IMR-90 (cell line): ENCODE measurements around the gene SDCCAG8. TPM values are rescaled to one million over a fixed set of nuclear protein-coding genes. Genes with fewer than 3 reads are reported as not detected.

Source experiments
- ATAC-seq: fragments of 200-7000 bp; cut with Tn5 transposase; 2 replicates; pipeline ENCODE4 v1.9.1; 2020; ENCODE audit warnings: low read depth, mild to moderate bottlenecking, moderate library complexity
- BruUV-seq: library from RNA; stranded (reverse); fragments of 400-500 nt; replicated peaks from 2 replicates; lab custom pipeline; 2021; lab: Mats Ljungman, UMichigan
- CTCF ChIA-PET: fragments of 300-600 bp; formaldehyde crosslinking; extraction: SDS; loops from one replicate; lab custom pipeline; 2021; ENCODE audit warnings: antibody characterized with exemption; lab: Yijun Ruan, JAX
- POLR2A ChIA-PET: fragments of 300-600 bp; sonication (Branson Sonifier 250); formaldehyde crosslinking; loops from one replicate; lab custom pipeline; 2022; ENCODE audit warnings: antibody characterized with exemption; ENCODE audit not compliant: unreplicated experiment; lab: Charles Lee
- DNase-seq: peaks from one replicate; pipeline ENCODE4 v3.0.0; 2013
- H2AFZ ChIP-seq: replicated peaks from 2 replicates; pipeline ENCODE3; 2013; ENCODE audit warnings: low read length, mild to moderate bottlenecking; ENCODE audit not compliant: poor library complexity
- H2AK5ac ChIP-seq: 2 replicates; pipeline ENCODE4 v1.6.1; 2013; ENCODE audit warnings: low read depth, low read length, inconsistent platforms
- H2AK9ac ChIP-seq: replicated peaks from 2 replicates; pipeline ENCODE3; 2013; ENCODE audit warnings: mild to moderate bottlenecking, low read depth, low read length, moderate library complexity; ENCODE audit not compliant: poor library complexity
- H2BK120ac ChIP-seq: 2 replicates; pipeline ENCODE4 v1.6.1; 2013; ENCODE audit warnings: low read depth, low read length, inconsistent platforms
- H2BK15ac ChIP-seq: 3 replicates; pipeline ENCODE4 v1.6.1; 2013; ENCODE audit warnings: low read depth, low read length, inconsistent platforms
- H2BK20ac ChIP-seq: 2 replicates; pipeline ENCODE4 v1.6.1; 2013; ENCODE audit warnings: low read depth, mild to moderate bottlenecking, inconsistent platforms, low read length, moderate library complexity
- H2BK5ac ChIP-seq: 2 replicates; pipeline ENCODE4 v1.6.1; 2013; ENCODE audit warnings: mild to moderate bottlenecking, low read depth, low read length, inconsistent platforms; ENCODE audit not compliant: poor library complexity, severe bottlenecking
- H3K14ac ChIP-seq: replicated peaks from 2 replicates; pipeline ENCODE4 v1.6.1; 2013; ENCODE audit warnings: low read depth, low read length, inconsistent platforms
- H3K18ac ChIP-seq: 2 replicates; pipeline ENCODE4 v1.6.1; 2013; ENCODE audit warnings: low read depth, low read length, control low read depth
- H3K23ac ChIP-seq: 2 replicates; pipeline ENCODE4 v1.6.1; 2013; ENCODE audit warnings: low read depth, low read length, inconsistent platforms
- H3K27ac ChIP-seq: 2 replicates; pipeline ENCODE4 v1.5.1; 2013; ENCODE audit warnings: mild to moderate bottlenecking, control low read depth, low read length; ENCODE audit not compliant: insufficient read depth
- H3K27me3 ChIP-seq: 2 replicates; pipeline ENCODE4 v1.6.1; 2013; ENCODE audit warnings: low read length; ENCODE audit not compliant: control insufficient read depth, insufficient read depth
- H3K36me3 ChIP-seq: 2 replicates; pipeline ENCODE4 v1.6.1; 2013; ENCODE audit warnings: low read length, mixed read lengths; ENCODE audit not compliant: control insufficient read depth, insufficient read depth
- H3K4ac ChIP-seq: 2 replicates; pipeline ENCODE4 v1.6.1; 2013; ENCODE audit warnings: low read depth, low read length, inconsistent platforms
- H3K4me1 ChIP-seq: 2 replicates; pipeline ENCODE4 v1.6.1; 2013; ENCODE audit warnings: low read length, mixed read lengths; ENCODE audit not compliant: control insufficient read depth, insufficient read depth
- H3K4me2 ChIP-seq: 2 replicates; pipeline ENCODE4 v1.6.1; 2013; ENCODE audit warnings: low read depth, mild to moderate bottlenecking, control low read depth, low read length, moderate library complexity
- H3K4me3 ChIP-seq: 2 replicates; pipeline ENCODE4 v1.5.1; 2013; ENCODE audit warnings: low read depth, mild to moderate bottlenecking, control low read depth, low read length, moderate library complexity; ENCODE audit not compliant: insufficient read depth
- H3K56ac ChIP-seq: 2 replicates; pipeline ENCODE4 v1.6.1; 2013; ENCODE audit warnings: low read length, inconsistent platforms; ENCODE audit not compliant: insufficient read depth; ENCODE audit errors: extremely low read depth
- H3K79me1 ChIP-seq, 2 experiments: 2 replicates each; pipeline ENCODE4 v1.6.1; 2013; ENCODE audit warnings: low read length in 2 of 2, inconsistent platforms in 1 of 2, low read depth in 1 of 2
- H3K9ac ChIP-seq: 2 replicates; pipeline ENCODE4 v1.6.1; 2013; ENCODE audit warnings: low read depth, low read length, control low read depth
- H3K9me1 ChIP-seq: 2 replicates; pipeline ENCODE4 v1.6.1; 2013; ENCODE audit warnings: low read length, inconsistent platforms; ENCODE audit not compliant: insufficient read depth
- H3K9me3 ChIP-seq: 2 replicates; pipeline ENCODE4 v1.6.1; 2013; ENCODE audit warnings: low read length; ENCODE audit not compliant: control insufficient read depth, insufficient read depth
- H4K20me1 ChIP-seq: 2 replicates; pipeline ENCODE4 v1.6.1; 2013; ENCODE audit warnings: low read length, inconsistent platforms; ENCODE audit not compliant: insufficient read depth
- H4K5ac ChIP-seq: 2 replicates; pipeline ENCODE4 v1.6.1; 2013; ENCODE audit warnings: mild to moderate bottlenecking, low read depth, low read length, control low read depth
- H4K8ac ChIP-seq, 2 experiments: 2 replicates each; pipeline ENCODE4 v1.6.1; 2013; ENCODE audit warnings: low read depth in 2 of 2, low read length in 2 of 2, control low read depth in 1 of 2, inconsistent platforms in 1 of 2
- H4K91ac ChIP-seq: 2 replicates; pipeline ENCODE4 v1.6.1; 2013; ENCODE audit warnings: low read depth, low read length, inconsistent platforms; ENCODE audit not compliant: insufficient read depth
- CEBPB ChIP-seq: IDR thresholded peaks from 2 replicates; pipeline ENCODE4 v1.6.1; 2012; ENCODE audit warnings: low read depth, low read length, improper control_type of control experiment
- CTCF ChIP-seq: conservative IDR thresholded peaks from 2 replicates; pipeline ENCODE4 v1.5.1; 2012; ENCODE audit warnings: mild to moderate bottlenecking, low read depth, low read length, improper control_type of control experiment
- MAZ ChIP-seq: IDR thresholded peaks from 2 replicates; pipeline ENCODE4 v1.6.1; 2012; ENCODE audit warnings: low read depth, mild to moderate bottlenecking, low read length, improper control_type of control experiment, moderate library complexity, borderline replicate concordance
- MXI1 ChIP-seq: IDR thresholded peaks from 2 replicates; pipeline ENCODE4 v1.6.1; 2012; ENCODE audit warnings: low read depth, mild to moderate bottlenecking, low read length, moderate library complexity, borderline replicate concordance
- NFE2L2 ChIP-seq: fragments of 150-350 bp; IDR thresholded peaks from 2 replicates; pipeline ENCODE4 v1.6.1; 2016; ENCODE audit warnings: low read depth, mild to moderate bottlenecking, low read length
- POLR2A ChIP-seq: IDR thresholded peaks from 2 replicates; pipeline ENCODE4 v1.6.1; 2012; ENCODE audit warnings: mild to moderate bottlenecking, low read depth, low read length
- RAD21 ChIP-seq: IDR thresholded peaks from 2 replicates; pipeline ENCODE4 v1.6.1; 2012; ENCODE audit warnings: low read length, improper control_type of control experiment
- RFX5 ChIP-seq: IDR thresholded peaks from 2 replicates; pipeline ENCODE4 v1.8.0; 2012; ENCODE audit warnings: low read depth, mild to moderate bottlenecking, low read length, moderate library complexity
- SMC3 ChIP-seq: fragments of 150-350 bp; IDR thresholded peaks from 2 replicates; pipeline ENCODE4 v1.6.1; 2016; ENCODE audit warnings: low read depth, mild to moderate bottlenecking, antibody characterized with exemption, low read length, moderate library complexity
- USF2 ChIP-seq: fragments of 150-350 bp; IDR thresholded peaks from 2 replicates; pipeline ENCODE4 v1.6.1; 2017; ENCODE audit warnings: mild to moderate bottlenecking, antibody characterized with exemption, low read length, low read depth
- WGBS, 2 experiments: methylation state at CpG; one replicate each; pipeline versions ENCODE4 v1.1.5 to v1.1.7; 2013; ENCODE audit warnings: missing lambda C conversion rate in 2 of 2; ENCODE audit not compliant: insufficient read length in 1 of 2; ENCODE audit errors: extremely low coverage in 2 of 2; 5-methylcytosine and 5-hydroxymethylcytosine counted together
- dilution Hi-C: fragments of 300-500 bp; cut with HindIII; formaldehyde crosslinking; loops from one replicate; pipeline ENCODE4 v1.14.3; 2018; ENCODE audit warnings: low sequenced_read_pairs; ENCODE audit not compliant: unreplicated experiment
- in situ Hi-C: fragments of 300-500 bp; cut with MboI; formaldehyde crosslinking; loops from 3 replicates; pipeline ENCODE4 v1.14.3; 2019; ENCODE audit warnings: low sequenced_read_pairs, inconsistent platforms, mixed read lengths
- intact Hi-C: fragments of 100-400 bp; cut with micrococcal nuclease; formaldehyde crosslinking; loops from 2 replicates; pipeline ENCODE4 v1.10.0; 2022
- polyA plus RNA-seq, 3 experiments: library from polyadenylated mRNA; depleted of rRNA; stranded (reverse); fragments of >200 nt; gene quantifications; 2 replicates each; pipeline ENCODE4 v1.2.3, GENCODE V29; 2012; ENCODE audit warnings: low replicate concordance in 1 of 3
- total RNA-seq: library from RNA; depleted of rRNA; stranded (reverse); fragments of >200 nt; gene quantifications from 2 replicates; pipeline ENCODE4 v1.2.3, GENCODE V29; 2012

Gene SDCCAG8
- total and polyA plus RNA-seq, 2 of the 4 experiments (the other 2 are of a cell fraction), result 25.2 to 46.8 TPM

- peaks cover 40% of the 10 kb centered on the region for H4K20me1 ChIP-seq
- CTCF ChIA-PET, result no interaction called here
Observed at GRCh38 chr1:243229526-243229925, 26.3 kb upstream of the SDCCAG8 start.

More at GRCh38 chr1:243229526-243229925, 26.3 kb upstream of the SDCCAG8 start:
- DNase-seq (no peak), ATAC-seq (no peak)
- Histone ChIP-seq H3K4me1 (0 out of 2 replicates have a peak, but pooled peaks cover 2% of the 10 kb centered on the region), H2BK15ac (no peak overlapping the region), H3K56ac (no peak overlapping the region), H3K79me1 (peaks cover 4 to 32% of the 10 kb centered on the region in 2 experiments; a peak in 3 of 4 replicates), H3K4me2 (no peak overlapping the region), H3K9ac (no peak overlapping the region), H4K5ac (no peak overlapping the region), H2BK120ac (no peak overlapping the region), H3K9me3 (peaks cover 17% of the 10 kb centered on the region), H2AK5ac (no peak overlapping the region), H2BK20ac (no peak overlapping the region), H4K8ac (no peak overlapping the region), H2AK9ac (no peak overlapping the region), H2AFZ (no peak overlapping the region), H4K91ac (no peak overlapping the region), H3K27me3 (no peaks in the 10 kb centered on the region), H3K4me3 (no peak overlapping the region), H2BK5ac (no peak overlapping the region), H3K18ac (no peak overlapping the region), H3K23ac (no peak overlapping the region), H3K36me3 (peaks cover 6% of the 10 kb centered on the region), H3K14ac (no peak overlapping the region), H3K4ac (no peak overlapping the region), H3K9me1 (no peaks in the 10 kb centered on the region), H3K27ac (no peak overlapping the region)
- POLR2A ChIA-PET, result no interaction called here
- intact Hi-C loops (no loop called here), in situ Hi-C loops (no loop called here), dilution Hi-C loops (no loop called here)
- no peak for TF ChIP-seq SMC3
- TF ChIP-seq CEBPB, result no peak
- TF ChIP-seq USF2, result no peak
- TF ChIP-seq MAZ, result no peak
- no peak for TF ChIP-seq POLR2A
- no peak for TF ChIP-seq NFE2L2
- no peak for TF ChIP-seq CTCF
- TF ChIP-seq MXI1, result no peak
- TF ChIP-seq RFX5, result no peak
- no peak for TF ChIP-seq RAD21
- no TSS peak for BruUV-seq
- WGBS, 2 experiments, result no CpG with 5 or more reads among the region's 1 CpG
